ENCODE measurements around the gene SVEP1.

The SVEP1 gene

GRCh38 chr9:110356639-110357395 is 222.7 kb downstream of the SVEP1 start:
- no peak for DNase-seq

- DNase-seq = no peak
Observed at GRCh38 chr9:110355911-110356310, 223.6 kb downstream of the SVEP1 start.

- DNase-seq = no peak
Observed at GRCh38 chr9:110351009-110351467, 228.5 kb downstream of the SVEP1 start.

- DNase-seq = no peak
Observed at GRCh38 chr9:110346325-110346724, 233.2 kb downstream of the SVEP1 start.

DNA sequence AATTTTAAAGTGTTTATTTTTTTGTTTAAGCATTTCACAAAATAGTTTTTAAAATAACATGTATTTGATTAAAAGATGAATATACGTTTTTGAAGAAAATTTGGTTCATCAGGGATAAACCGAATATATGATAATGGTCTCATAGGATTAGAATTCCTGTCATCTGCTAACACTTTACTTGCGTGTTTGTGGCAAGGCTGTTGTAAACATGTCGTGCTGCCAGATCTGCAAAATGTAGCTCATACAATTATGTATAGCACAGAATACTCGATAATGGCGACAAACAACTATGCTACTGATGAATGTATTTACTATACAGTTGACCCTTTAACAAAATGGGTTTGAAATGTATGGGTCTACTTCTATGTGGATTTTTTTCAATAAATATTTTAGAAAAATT is 234.7 kb downstream of the SVEP1 start:
- DNase-seq = no peak

DNA sequence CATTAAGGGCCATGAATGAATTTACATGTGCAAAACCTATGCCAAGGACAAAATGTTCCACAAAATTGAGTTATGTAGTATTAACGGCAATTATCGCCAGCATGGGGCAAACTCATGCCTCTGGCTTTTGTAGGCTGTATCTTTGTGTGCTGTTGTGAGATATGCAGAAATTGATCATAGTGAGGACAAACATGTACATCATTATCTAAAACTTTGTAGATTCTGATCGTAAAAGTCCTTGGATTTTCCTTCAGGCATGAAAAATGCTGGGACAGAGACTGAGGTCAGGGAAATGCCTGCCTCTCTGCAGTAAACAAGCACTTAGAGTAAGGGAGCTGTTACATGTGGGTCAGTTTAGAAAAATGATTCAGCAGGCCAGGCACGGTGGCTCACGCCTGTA is 236.0 kb downstream of the SVEP1 start:
- DNase-seq = no peak

DNA sequence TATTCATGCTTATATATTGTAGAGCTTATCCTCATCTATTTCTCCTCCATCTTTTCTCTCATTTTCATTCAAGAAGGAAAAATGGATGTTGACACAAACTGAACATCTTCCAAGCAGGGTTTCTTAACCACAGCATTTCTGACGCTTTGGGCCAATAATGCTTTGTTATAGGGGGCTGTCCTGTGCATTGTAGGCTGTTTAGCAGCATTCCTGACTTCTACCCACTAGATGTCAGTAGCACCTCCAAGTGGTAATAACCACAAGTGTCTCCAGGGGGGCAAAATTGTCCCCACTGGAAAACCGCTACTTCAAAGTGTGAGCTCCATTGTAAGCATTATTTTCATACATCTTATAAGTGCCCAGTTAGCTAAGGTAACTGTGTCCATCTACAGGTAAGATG is 239.2 kb downstream of the SVEP1 start:
- DNase-seq = no peak

DNA sequence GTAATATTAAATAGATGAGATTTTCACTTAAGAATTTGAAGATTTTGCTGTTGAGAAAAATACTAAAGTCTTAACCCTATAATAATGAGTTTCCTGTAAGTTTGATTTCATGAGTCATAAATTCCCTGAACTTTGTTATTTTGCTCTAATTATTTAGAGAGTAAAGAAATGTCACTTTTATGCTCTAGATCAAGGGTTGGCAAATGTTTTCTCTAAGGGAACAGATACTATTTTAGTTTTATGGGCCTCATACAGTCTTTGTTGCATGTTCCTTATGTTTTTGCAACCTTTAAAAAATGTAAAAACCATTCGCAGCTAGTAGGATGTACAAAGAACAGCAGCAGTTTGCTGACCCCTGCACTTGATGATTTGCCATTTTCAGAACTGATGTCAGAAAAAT is 241.4 kb downstream of the SVEP1 start:
- no peak for DNase-seq

DNA sequence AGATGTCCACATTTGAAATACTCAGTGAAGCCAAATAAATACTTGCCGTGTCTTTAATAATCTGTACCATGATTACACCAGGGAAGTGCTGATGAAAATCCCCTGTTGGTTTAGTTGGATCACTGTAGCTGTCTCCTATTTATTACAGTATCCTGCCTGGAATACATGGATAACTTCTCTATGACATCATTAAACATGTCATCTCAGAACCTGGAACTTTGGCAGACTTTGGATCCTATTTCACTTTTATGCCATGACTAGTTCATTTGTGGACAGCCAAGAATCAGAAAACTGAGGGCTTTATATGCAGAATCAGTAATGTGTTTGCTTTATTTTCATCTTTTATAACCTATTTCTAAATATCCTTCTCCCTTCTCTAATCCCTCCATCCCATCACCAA is 241.8 kb downstream of the SVEP1 start, which contains the start of gene TXNDC8:
TSS of gene TXNDC8 (minus strand) at position 137 of the 400 bp plus-strand sequence.
- DNase-seq = no peak

GRCh38 chr9:110336363-110336762 is 243.2 kb downstream of the SVEP1 start:
- no peak for DNase-seq

- no peak for DNase-seq
Observed at GRCh38 chr9:110334871-110335270, 244.7 kb downstream of the SVEP1 start.

DNA sequence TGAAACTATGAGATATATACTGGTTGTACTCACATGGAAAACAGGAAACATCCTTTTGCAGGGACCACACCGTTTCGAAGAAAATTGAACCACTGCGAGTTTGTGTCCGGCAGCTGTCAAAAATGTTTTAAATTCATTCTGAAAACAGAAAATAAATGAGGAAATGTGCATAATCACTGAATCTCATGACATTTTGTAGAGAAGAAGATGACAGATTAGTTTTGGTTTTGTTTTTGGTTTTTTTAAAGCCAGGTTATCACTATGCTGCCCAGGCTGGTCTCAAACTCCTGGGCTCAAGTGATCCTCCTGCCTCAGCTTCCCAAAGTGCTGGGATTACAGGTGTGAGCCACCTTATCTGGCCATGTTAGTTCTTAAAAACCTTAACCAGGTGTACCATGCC is 245.4 kb downstream of the SVEP1 start:
- DNase-seq = no peak

DNA sequence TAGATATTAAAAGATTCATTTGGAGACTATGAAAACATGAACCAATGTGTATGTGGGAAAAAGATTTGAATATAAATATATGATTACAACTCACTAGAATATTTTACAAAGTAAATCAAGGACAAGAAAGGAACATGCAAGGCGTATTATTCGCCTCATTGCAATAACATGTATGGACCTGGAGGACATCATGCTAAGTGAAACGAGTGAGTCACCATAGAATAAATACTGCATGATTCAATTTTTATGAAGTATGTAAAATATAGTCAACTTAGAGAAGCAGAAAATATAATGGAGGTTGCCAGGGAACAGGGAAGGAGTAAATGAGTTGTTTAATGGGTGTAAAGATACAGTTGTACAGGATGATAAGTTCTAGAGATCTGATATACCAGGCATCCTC is 246.8 kb downstream of the SVEP1 start:
- no peak for DNase-seq

DNA sequence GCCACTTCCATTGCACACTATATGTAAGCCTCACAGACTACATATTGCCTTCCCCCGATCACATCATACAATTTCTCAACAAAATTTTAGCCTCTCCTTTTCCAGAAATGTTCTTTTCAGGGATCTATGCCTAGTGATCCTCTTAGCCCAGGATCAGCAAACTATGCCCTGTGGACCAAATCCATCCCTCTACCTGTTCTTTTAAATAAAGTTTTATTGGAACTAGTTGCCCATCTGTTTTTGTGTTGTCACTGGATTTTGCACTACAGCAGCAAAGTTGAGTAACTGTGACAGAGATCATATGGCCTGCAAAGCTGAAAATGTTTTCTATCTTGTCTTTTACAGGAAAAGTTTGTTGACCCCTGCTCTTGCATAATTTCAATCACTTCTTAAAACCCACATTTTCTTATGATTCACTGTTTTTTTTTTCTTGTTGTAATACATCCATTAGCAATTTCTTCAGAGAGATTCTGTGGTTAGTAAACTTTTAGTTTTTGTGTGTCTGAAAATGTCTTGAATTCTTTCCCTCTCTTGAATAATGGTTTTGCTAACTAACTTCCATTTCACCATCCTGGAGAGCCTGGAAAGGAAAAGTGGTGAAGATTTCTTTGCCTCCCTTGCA is 248.9 kb downstream of the SVEP1 start:
- DNase-seq = no peak

GRCh38 chr9:110329639-110330230 is 249.8 kb downstream of the SVEP1 start:
- peak in 1 of 2 donors; percentile 3 for DNase-seq

DNA sequence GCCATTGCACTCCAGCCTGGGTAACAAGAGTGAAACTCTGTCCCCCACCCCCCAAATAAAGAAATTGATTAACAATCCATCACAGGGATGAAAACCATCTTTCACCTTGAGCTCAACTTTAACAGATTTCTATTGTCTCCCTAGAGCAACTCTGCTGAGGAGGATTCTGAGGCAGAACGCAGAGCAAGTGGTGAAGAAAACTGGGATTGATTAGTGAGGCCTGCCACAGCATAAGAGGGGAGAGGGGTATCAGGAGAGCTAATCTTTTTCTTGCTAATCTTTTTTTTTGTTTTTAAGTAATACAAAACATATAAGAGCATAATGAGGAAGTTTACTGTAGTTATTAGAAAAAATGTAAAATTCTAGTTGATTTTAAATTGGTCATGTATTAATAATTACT is 250.8 kb downstream of the SVEP1 start:
- DNase-seq = no peak

- no peak for DNase-seq
Observed at GRCh38 chr9:110327716-110328115, 251.8 kb downstream of the SVEP1 start.

DNA sequence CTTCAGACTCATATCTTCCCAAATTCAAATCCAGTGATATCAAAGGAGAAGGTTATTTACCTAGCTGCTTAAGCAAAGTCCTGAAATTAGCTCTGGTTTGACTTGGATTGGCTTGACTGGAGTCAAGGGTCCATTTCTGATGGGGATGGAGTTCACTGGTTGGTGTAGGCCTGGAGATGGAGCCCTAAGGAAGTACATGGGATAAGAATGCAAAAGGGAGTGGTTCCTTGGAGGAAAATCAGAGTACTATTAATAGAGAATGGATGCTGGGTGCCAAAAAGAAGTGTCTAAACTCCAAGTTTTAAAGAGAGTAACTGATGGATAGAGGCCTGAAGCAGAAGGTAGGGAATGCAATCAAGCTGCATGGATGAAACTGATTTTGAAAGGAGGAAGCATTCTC is 255.7 kb downstream of the SVEP1 start:
- no peak for DNase-seq

GRCh38 chr9:110320651-110321445 is 258.7 kb downstream of the SVEP1 start:
- no peak for DNase-seq

DNA sequence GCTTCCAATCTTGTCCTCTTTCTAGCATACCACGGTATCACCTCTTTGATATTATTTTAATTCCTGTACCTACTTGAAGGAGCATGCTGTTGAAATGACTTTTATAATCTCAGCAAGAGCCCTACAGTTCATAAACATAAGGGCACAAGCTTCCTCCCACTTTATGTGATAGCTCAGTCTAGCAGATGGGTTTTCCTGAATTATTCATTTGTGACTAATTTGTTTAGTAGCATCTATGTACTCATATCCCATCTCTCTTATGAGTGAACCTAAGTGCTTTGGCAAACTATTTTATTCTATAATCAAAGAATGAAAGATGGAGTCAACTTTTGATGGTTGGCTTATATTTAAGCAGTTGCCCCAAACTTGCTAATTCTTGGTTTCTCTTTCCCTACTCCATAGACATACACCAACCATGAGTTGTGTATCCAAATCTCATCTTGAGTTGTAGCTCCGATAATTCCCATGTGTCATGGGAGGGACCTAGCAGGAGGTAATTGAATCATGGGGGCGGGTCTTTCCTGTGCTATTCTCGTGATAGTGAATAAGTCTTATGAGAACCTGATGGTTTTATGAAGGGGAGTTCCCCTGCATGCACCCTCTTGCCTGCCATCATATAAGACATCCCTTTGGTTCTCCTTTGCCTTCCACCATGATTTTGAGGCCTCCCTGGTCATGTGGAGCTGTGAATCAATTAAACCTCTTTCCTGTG is 259.6 kb downstream of the SVEP1 start:
- no peak for DNase-seq

DNA sequence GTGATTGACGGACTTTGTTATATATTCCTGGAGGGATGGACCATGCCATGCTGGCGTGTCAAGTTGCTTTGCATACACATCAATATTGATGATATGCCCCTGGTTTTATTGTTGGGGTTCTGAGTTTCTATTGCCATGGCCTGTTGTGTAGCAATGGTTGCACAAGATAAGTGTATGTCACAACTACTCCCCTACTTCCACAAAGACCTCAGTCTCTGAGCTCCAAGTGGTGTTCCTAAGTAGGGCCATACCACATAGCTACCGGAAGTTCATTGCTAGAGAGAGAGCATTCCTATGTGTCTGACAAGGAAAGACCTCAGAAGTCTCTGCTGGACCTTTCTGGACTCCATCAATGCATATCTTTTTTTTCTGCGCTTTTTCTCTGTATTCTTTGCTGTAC is 261.6 kb downstream of the SVEP1 start:
- no peak for DNase-seq

GRCh38 chr9:110316261-110317075 is 263.1 kb downstream of the SVEP1 start:
- DNase-seq = peak in 1 of 2 donors; percentile 7

Measured in CD4-positive, alpha-beta T cell treated with Interleukin-1 beta for 1 hour (primary cell).